GM12878 (cell line): ENCODE measurements around the gene METTL1. TPM values are rescaled to one million over a fixed set of nuclear protein-coding genes. Genes with fewer than 3 reads are reported as not detected.

ENCODE experiments used
- ASH2L ChIP-seq: fragments of 300-600, 200-600 bp; sonication (generic); IDR thresholded peaks from 2 replicates; pipeline ENCODE4 v1.6.1; 2017; ENCODE audit warnings: low read depth, mild to moderate bottlenecking, borderline replicate concordance
- ATF7 ChIP-seq: fragments of 450-650 bp; IDR thresholded peaks from 2 replicates; pipeline ENCODE4 v1.6.1; 2016; ENCODE audit warnings: low read depth, mild to moderate bottlenecking
- BMI1 ChIP-seq: fragments of 450-650 bp; IDR thresholded peaks from 2 replicates; pipeline ENCODE4 v1.6.1; 2016; ENCODE audit warnings: mild to moderate bottlenecking, moderate library complexity, borderline replicate concordance
- BRCA1 ChIP-seq: IDR thresholded peaks from 2 replicates; pipeline ENCODE4 v1.6.1; 2011; ENCODE audit warnings: low read depth, low read length, improper control_type of control experiment
- CHD1 ChIP-seq: IDR thresholded peaks from 2 replicates; pipeline ENCODE4 v1.6.1; 2012; ENCODE audit warnings: low read depth, low read length, improper control_type of control experiment
- CHD2 ChIP-seq: IDR thresholded peaks from 2 replicates; pipeline ENCODE4 v1.6.1; 2011; ENCODE audit warnings: low read depth, low read length, improper control_type of control experiment, borderline replicate concordance
- EZH2 ChIP-seq: IDR thresholded peaks from 2 replicates; pipeline ENCODE4 v1.6.1; 2012; ENCODE audit warnings: low read depth, mild to moderate bottlenecking, control low read depth, inconsistent platforms, low read length, borderline replicate concordance; ENCODE audit not compliant: control insufficient read depth
- FOXK2 ChIP-seq: fragments of 450-650 bp; IDR thresholded peaks from 2 replicates; pipeline ENCODE4 v1.6.1; 2017; ENCODE audit warnings: mild to moderate bottlenecking, moderate library complexity
- GATAD2B ChIP-seq: fragments of 450-650 bp; conservative IDR thresholded peaks from 2 replicates; pipeline ENCODE4 v1.6.1; 2017; ENCODE audit warnings: low read depth, mild to moderate bottlenecking, moderate library complexity
- HDAC2 ChIP-seq: fragments of 200-600 bp; sonication (generic); IDR thresholded peaks from 2 replicates; pipeline ENCODE4 v1.6.1; 2017
- IRF4 ChIP-seq: IDR thresholded peaks from 2 replicates; pipeline ENCODE4 v1.6.1; 2011; ENCODE audit warnings: low read depth, low read length
- MEF2B ChIP-seq: fragments of 450-650 bp; IDR thresholded peaks from 2 replicates; pipeline ENCODE4 v1.6.1; 2018; ENCODE audit warnings: mild to moderate bottlenecking, moderate library complexity; ENCODE audit not compliant: partially characterized antibody, poor library complexity, severe bottlenecking
- MTA2 ChIP-seq: fragments of 450-650 bp; IDR thresholded peaks from 2 replicates; pipeline ENCODE4 v1.6.1; 2016; ENCODE audit warnings: low read depth, mild to moderate bottlenecking, moderate library complexity
- PBX3 ChIP-seq: IDR thresholded peaks from 2 replicates; pipeline ENCODE4 v1.6.1; 2011; ENCODE audit warnings: mild to moderate bottlenecking, low read depth, low read length, moderate library complexity; ENCODE audit not compliant: insufficient replicate concordance
- POLR2AphosphoS2 ChIP-seq: IDR thresholded peaks from 2 replicates; pipeline ENCODE4 v1.6.1; 2011; ENCODE audit warnings: low read depth, mild to moderate bottlenecking, low read length, improper control_type of control experiment, moderate library complexity
- RAD21 ChIP-seq: IDR thresholded peaks from 2 replicates; pipeline ENCODE4 v1.6.1; 2011; ENCODE audit warnings: mild to moderate bottlenecking, low read depth, low read length, moderate library complexity; ENCODE audit not compliant: insufficient read depth
- RUNX3 ChIP-seq: IDR thresholded peaks from 2 replicates; pipeline ENCODE4 v1.6.1; 2012; ENCODE audit warnings: low read length, inconsistent platforms
- SMC3 ChIP-seq: IDR thresholded peaks from 2 replicates; pipeline ENCODE4 v1.6.1; 2011; ENCODE audit warnings: low read length, improper control_type of control experiment, borderline replicate concordance
- polyA plus RNA-seq, 11 experiments: library from polyadenylated mRNA; depleted of rRNA in 4 of 11; unstranded in 6 of 11; stranded (reverse) in 5 of 11; fragments of >200 nt; fragmentation: Nextera tagmentation in 4 of 11; fragmentation: Illumina TruSeq in 1 of 11; extraction: Ambion mirVana in 4 of 11; extraction: Trizol in 1 of 11; gene quantifications; 1 replicate in 1 of 11; 2 replicates in 10 of 11; pipeline versions ENCODE4 v1.2.1 to v1.2.3, GENCODE V29; 2011 to 2016; ENCODE audit warnings: inconsistent platforms in 2 of 11, missing spikeins in 2 of 11, low read depth in 1 of 11
- total RNA-seq, 4 experiments: library from RNA; depleted of rRNA in 3 of 4; stranded (reverse); fragments of >200 nt in 3 of 4; fragmentation: Illumina TruSeq in 1 of 4; extraction: Trizol in 1 of 4; gene quantifications; 2 replicates each; pipeline versions ENCODE4 v1.2.1 to v1.2.3, GENCODE V29; 2013 to 2021
- TF ChIP-seq, protein P1 (sequence below): IDR thresholded peaks from 2 replicates; pipeline ENCODE4 v1.6.1; 2011; ENCODE audit warnings: borderline replicate concordance, low read depth, mild to moderate bottlenecking, moderate library complexity, low read length; ENCODE audit not compliant: insufficient read depth, poor library complexity, severe bottlenecking
- TF ChIP-seq, protein P2 (sequence below): fragments of 450-650 bp; IDR thresholded peaks from 2 replicates; pipeline ENCODE4 v1.6.1; 2017; ENCODE audit warnings: borderline replicate concordance
- TF ChIP-seq, protein P3 (sequence below): IDR thresholded peaks from 2 replicates; pipeline ENCODE4 v1.6.1; 2012; ENCODE audit warnings: improper control_type of control experiment, low read depth, low read length; ENCODE audit not compliant: insufficient replicate concordance

METTL1 gene
- total and polyA plus RNA-seq, 10 of the 15 experiments (the other 5 are each of a cell fraction or from before 2014, with no cell fraction given) = 11.3 to 44.3 (median 30.6) TPM

DNA sequence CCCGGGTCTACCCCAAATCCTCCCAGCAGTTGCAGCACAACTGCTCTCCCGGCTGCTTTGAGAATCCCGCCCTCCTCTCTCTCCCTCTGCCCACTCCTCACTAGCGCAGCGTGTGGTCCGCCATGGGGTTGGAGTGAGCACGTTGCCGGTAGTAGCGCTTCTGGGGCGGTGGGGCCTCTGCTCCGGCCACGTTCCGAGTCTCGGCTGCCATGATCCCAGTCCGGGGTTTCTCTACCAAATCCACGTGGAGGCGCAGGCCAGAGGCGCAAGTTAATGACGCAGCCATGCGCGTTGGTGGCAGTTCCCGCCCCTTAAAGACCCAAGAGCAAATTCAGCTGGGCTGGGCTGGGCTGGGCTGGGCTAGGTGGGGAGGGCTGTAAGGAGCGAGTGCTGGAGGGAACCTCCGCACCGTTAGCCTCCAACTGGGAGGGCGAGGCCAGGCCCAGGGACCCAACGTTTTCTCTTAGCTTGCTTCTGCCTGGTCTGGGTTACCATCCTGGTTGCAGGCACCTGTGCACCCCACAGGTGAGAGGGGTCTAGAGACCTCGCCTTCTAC is at the start of gene METTL1 (continued):
- TF ChIP-seq FOXK2 (peak; percentile 67; the same call in 1 of the 2 replicates), PBX3 (no peak), HDAC2 (peak; percentile 84; the same call in 1 of the 2 replicates), POLR2AphosphoS2 (peak; percentile 48; the same call in 1 of the 2 replicates), ATF7 (peak; percentile 99), EZH2 (no peak), ASH2L (no peak), RAD21 (no peak), CHD1 (no peak), MTA2 (no peak), RUNX3 (peak; percentile 48; the same call in 1 of the 2 replicates), BMI1 (no peak), BRCA1 (no peak), GATAD2B (0 out of 2 replicates have a peak, but pooled peaks have one; percentile 43), SMC3 (no peak), MEF2B (peak; percentile 26), CHD2 (peak; percentile 74), IRF4 (peak; percentile 8; the same call in 1 of the 2 replicates)
- TF ChIP-seq, protein P1, sequence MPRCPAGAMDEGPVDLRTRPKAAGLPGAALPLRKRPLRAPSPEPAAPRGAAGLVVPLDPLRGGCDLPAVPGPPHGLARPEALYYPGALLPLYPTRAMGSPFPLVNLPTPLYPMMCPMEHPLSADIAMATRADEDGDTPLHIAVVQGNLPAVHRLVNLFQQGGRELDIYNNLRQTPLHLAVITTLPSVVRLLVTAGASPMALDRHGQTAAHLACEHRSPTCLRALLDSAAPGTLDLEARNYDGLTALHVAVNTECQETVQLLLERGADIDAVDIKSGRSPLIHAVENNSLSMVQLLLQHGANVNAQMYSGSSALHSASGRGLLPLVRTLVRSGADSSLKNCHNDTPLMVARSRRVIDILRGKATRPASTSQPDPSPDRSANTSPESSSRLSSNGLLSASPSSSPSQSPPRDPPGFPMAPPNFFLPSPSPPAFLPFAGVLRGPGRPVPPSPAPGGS = no peak
- TF ChIP-seq, protein P2, sequence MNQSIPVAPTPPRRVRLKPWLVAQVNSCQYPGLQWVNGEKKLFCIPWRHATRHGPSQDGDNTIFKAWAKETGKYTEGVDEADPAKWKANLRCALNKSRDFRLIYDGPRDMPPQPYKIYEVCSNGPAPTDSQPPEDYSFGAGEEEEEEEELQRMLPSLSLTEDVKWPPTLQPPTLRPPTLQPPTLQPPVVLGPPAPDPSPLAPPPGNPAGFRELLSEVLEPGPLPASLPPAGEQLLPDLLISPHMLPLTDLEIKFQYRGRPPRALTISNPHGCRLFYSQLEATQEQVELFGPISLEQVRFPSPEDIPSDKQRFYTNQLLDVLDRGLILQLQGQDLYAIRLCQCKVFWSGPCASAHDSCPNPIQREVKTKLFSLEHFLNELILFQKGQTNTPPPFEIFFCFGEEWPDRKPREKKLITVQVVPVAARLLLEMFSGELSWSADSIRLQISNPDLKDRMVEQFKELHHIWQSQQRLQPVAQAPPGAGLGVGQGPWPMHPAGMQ = no peak
- TF ChIP-seq, protein P3, sequence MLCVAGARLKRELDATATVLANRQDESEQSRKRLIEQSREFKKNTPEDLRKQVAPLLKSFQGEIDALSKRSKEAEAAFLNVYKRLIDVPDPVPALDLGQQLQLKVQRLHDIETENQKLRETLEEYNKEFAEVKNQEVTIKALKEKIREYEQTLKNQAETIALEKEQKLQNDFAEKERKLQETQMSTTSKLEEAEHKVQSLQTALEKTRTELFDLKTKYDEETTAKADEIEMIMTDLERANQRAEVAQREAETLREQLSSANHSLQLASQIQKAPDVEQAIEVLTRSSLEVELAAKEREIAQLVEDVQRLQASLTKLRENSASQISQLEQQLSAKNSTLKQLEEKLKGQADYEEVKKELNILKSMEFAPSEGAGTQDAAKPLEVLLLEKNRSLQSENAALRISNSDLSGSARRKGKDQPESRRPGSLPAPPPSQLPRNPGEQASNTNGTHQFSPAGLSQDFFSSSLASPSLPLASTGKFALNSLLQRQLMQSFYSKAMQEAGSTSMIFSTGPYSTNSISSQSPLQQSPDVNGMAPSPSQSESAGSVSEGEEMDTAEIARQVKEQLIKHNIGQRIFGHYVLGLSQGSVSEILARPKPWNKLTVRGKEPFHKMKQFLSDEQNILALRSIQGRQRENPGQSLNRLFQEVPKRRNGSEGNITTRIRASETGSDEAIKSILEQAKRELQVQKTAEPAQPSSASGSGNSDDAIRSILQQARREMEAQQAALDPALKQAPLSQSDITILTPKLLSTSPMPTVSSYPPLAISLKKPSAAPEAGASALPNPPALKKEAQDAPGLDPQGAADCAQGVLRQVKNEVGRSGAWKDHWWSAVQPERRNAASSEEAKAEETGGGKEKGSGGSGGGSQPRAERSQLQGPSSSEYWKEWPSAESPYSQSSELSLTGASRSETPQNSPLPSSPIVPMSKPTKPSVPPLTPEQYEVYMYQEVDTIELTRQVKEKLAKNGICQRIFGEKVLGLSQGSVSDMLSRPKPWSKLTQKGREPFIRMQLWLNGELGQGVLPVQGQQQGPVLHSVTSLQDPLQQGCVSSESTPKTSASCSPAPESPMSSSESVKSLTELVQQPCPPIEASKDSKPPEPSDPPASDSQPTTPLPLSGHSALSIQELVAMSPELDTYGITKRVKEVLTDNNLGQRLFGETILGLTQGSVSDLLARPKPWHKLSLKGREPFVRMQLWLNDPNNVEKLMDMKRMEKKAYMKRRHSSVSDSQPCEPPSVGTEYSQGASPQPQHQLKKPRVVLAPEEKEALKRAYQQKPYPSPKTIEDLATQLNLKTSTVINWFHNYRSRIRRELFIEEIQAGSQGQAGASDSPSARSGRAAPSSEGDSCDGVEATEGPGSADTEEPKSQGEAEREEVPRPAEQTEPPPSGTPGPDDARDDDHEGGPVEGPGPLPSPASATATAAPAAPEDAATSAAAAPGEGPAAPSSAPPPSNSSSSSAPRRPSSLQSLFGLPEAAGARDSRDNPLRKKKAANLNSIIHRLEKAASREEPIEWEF = no peak
